Thyroid gland (tissue), 4 donors: ENCODE measurements around the gene ACTA2.

ENCODE experiments used
- POLR2A ChIP-seq, 2 donors: fragments of 450-650 bp; IDR thresholded peaks; one replicate each; pipeline ENCODE4 v1.6.1; 2017; ENCODE audit warnings: antibody characterized with exemption in 2 of 2, mild to moderate bottlenecking in 2 of 2, moderate library complexity in 1 of 2
- TF ChIP-seq, protein P1 (sequence below), 6 experiments: fragments of 200-600 bp in 3 of 6; fragments of 450-650 bp in 3 of 6; sonication (generic) in 3 of 6; IDR thresholded peaks; one replicate each; pipeline ENCODE4 v1.5.1; 2016 to 2019; ENCODE audit warnings: antibody characterized with exemption in 6 of 6, mild to moderate bottlenecking in 2 of 6, inconsistent platforms in 1 of 6, moderate library complexity in 1 of 6

DNA sequence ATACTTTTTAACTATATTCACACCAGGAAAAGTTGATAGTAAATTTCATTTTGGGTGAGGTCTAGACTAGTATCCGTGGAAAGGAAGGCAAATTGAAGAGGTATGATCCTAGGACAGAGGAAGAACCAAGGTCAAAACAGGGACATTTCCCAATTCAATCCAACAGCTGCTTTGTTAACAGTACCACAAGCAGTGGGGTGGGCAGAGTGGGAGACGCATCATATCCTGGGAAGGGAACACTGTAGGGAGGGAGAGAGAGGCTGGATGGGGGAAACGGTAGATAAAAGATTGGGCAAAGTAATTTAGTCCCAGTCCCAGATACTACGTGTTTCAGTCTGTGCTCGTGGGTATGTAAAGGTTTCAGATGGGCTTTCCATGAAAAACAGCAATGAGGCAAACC is 28.9 kb upstream of the ACTA2 start:
- TF ChIP-seq POLR2A (IDR thresholded peaks at IDR 0.05): no peak
- TF ChIP-seq, protein P1, sequence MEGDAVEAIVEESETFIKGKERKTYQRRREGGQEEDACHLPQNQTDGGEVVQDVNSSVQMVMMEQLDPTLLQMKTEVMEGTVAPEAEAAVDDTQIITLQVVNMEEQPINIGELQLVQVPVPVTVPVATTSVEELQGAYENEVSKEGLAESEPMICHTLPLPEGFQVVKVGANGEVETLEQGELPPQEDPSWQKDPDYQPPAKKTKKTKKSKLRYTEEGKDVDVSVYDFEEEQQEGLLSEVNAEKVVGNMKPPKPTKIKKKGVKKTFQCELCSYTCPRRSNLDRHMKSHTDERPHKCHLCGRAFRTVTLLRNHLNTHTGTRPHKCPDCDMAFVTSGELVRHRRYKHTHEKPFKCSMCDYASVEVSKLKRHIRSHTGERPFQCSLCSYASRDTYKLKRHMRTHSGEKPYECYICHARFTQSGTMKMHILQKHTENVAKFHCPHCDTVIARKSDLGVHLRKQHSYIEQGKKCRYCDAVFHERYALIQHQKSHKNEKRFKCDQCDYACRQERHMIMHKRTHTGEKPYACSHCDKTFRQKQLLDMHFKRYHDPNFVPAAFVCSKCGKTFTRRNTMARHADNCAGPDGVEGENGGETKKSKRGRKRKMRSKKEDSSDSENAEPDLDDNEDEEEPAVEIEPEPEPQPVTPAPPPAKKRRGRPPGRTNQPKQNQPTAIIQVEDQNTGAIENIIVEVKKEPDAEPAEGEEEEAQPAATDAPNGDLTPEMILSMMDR (IDR thresholded peaks at IDR 0.05): no peak
